Embryonic facial prominence (tissue), 1 donor: ENCODE data around the gene SERPINE3.

Source experiments
- DNase-seq: peaks from one replicate; pipeline ENCODE4 v3.0.0-alpha.2; 2016; ENCODE audit errors: extremely low spot score

SERPINE3 gene

GRCh38 chr13:51363625-51364024, 24.1 kb downstream of the SERPINE3 start:
- DNase-seq: no peak

GRCh38 chr13:51364404-51365008, 25.0 kb downstream of the SERPINE3 start:
- DNase-seq: no peak

GRCh38 chr13:51370116-51370515, 30.6 kb downstream of the SERPINE3 start:
- no peak for DNase-seq

GRCh38 chr13:51370811-51371210, 31.3 kb downstream of the SERPINE3 start:
- DNase-seq: no peak

GRCh38 chr13:51371768-51372399, 32.4 kb downstream of the SERPINE3 start:
- DNase-seq: no peak

- DNase-seq: no peak
Observed at GRCh38 chr13:51373451-51373850, 34.0 kb downstream of the SERPINE3 start.

- DNase-seq: no peak
Observed at GRCh38 chr13:51380269-51380668, 40.8 kb downstream of the SERPINE3 start.

GRCh38 chr13:51385114-51385513, 45.6 kb downstream of the SERPINE3 start:
- DNase-seq: no peak

- no peak for DNase-seq
Observed at GRCh38 chr13:51394724-51395123, 55.2 kb downstream of the SERPINE3 start.

- DNase-seq: no peak
Observed at GRCh38 chr13:51396352-51396751, 56.9 kb downstream of the SERPINE3 start.

GRCh38 chr13:51397262-51397941, 57.9 kb downstream of the SERPINE3 start:
- DNase-seq: no peak

- no peak for DNase-seq
Observed at GRCh38 chr13:51405176-51405575, 65.7 kb downstream of the SERPINE3 start.

- DNase-seq: no peak
Observed at GRCh38 chr13:51412431-51412830, 72.9 kb downstream of the SERPINE3 start.
